GM23248 (cell line): ENCODE measurements around the gene GOLGA8S. TPM values are rescaled to one million over a fixed set of nuclear protein-coding genes. Genes with fewer than 3 reads are reported as not detected.
"Not testable (repeated sequence)": the region's sequence is repeated elsewhere in the genome, so short reads cannot be mapped to it uniquely, and the experiment has no call there.

Experiments
- DNase-seq: peaks from one replicate; pipeline ENCODE4 v3.0.0-alpha.2; 2015
- H2AFZ ChIP-seq: fragments of 200-600 bp; sonication (generic); 2 replicates; pipeline ENCODE4 v1.6.1; 2016; ENCODE audit warnings: antibody characterized with exemption
- H3F3A ChIP-seq: fragments of 200-600 bp; sonication (generic); 2 replicates; pipeline ENCODE4 v1.6.1; 2016; ENCODE audit warnings: mild to moderate bottlenecking, antibody characterized with exemption, mixed run types; ENCODE audit not compliant: insufficient read depth
- H3K27ac ChIP-seq: fragments of 200-600 bp; sonication (generic); 2 replicates; pipeline ENCODE4 v1.5.1; 2016; ENCODE audit warnings: mild to moderate bottlenecking
- H3K27me3 ChIP-seq: fragments of 200-600 bp; sonication (generic); replicated peaks from 2 replicates; pipeline ENCODE4 v1.6.1; 2016; ENCODE audit warnings: mild to moderate bottlenecking; ENCODE audit not compliant: insufficient read depth
- H3K36me3 ChIP-seq: fragments of 200-600 bp; sonication (generic); 2 replicates; pipeline ENCODE4 v1.6.1; 2016; ENCODE audit warnings: low read depth, mild to moderate bottlenecking
- H3K4me1 ChIP-seq: fragments of 200-600 bp; sonication (generic); 2 replicates; pipeline ENCODE4 v1.6.1; 2016; ENCODE audit warnings: mild to moderate bottlenecking; ENCODE audit not compliant: insufficient read depth
- H3K4me2 ChIP-seq: fragments of 200-600 bp; sonication (generic); one replicate; pipeline ENCODE4 v1.6.1; 2016; ENCODE audit warnings: mild to moderate bottlenecking; ENCODE audit not compliant: unreplicated experiment
- H3K4me3 ChIP-seq: fragments of 200-600 bp; sonication (generic); 2 replicates; pipeline ENCODE4 v1.5.1; 2016; ENCODE audit warnings: mild to moderate bottlenecking
- H3K79me2 ChIP-seq: fragments of 200-600 bp; sonication (generic); 2 replicates; pipeline ENCODE4 v1.6.1; 2016; ENCODE audit warnings: mild to moderate bottlenecking; ENCODE audit not compliant: insufficient read depth
- H3K9ac ChIP-seq: fragments of 200-600 bp; sonication (generic); 2 replicates; pipeline ENCODE4 v1.6.1; 2016; ENCODE audit warnings: mild to moderate bottlenecking
- H3K9me2 ChIP-seq: fragments of 200-600 bp; sonication (generic); 2 replicates; pipeline ENCODE4 v1.6.1; 2016; ENCODE audit warnings: mixed run types, mild to moderate bottlenecking, moderate library complexity; ENCODE audit not compliant: insufficient read depth
- H3K9me3 ChIP-seq: fragments of 200-600 bp; sonication (generic); one replicate; pipeline ENCODE4 v1.6.1; 2017; ENCODE audit warnings: low read depth
- H4K20me1 ChIP-seq: fragments of 200-600 bp; sonication (generic); 2 replicates; pipeline ENCODE4 v1.6.0; 2016; ENCODE audit not compliant: insufficient read depth
- EZH2 ChIP-seq: fragments of 200-600 bp; sonication (generic); IDR thresholded peaks from 2 replicates; pipeline ENCODE4 v1.6.1; 2018; ENCODE audit warnings: antibody characterized with exemption, mild to moderate bottlenecking; ENCODE audit not compliant: insufficient read depth, poor library complexity, severe bottlenecking
- EZH2phosphoT487 ChIP-seq: fragments of 200-600 bp; sonication (generic); IDR thresholded peaks from 2 replicates; pipeline ENCODE4 v1.6.1; 2018; ENCODE audit warnings: antibody characterized with exemption, moderate library complexity, mild to moderate bottlenecking, low read depth; ENCODE audit not compliant: insufficient read depth
- WGBS, 2 experiments: methylation state at CpG; one replicate each; pipeline ENCODE4 v1.1.6; 2015 to 2017; ENCODE audit warnings: low lambda C conversion rate in 2 of 2, low coverage in 1 of 2; ENCODE audit errors: missing lambda C conversion rate in 2 of 2; 5-methylcytosine and 5-hydroxymethylcytosine counted together
- in situ Hi-C: fragments of 300-500 bp; cut with MboI; formaldehyde crosslinking; loops from 2 replicates; pipeline ENCODE4 v1.15.0; 2020
- polyA plus RNA-seq: library from polyadenylated mRNA; unstranded; fragments of >200 nt; fragmentation: Nextera tagmentation; extraction: Ambion mirVana; gene quantifications from 2 replicates; pipeline ENCODE4 v1.2.1, GENCODE V29; 2016
- total RNA-seq: library from RNA; depleted of rRNA; stranded (reverse); fragments of >200 nt; shearing (Covaris generic); gene quantifications from 2 replicates; pipeline ENCODE4 v1.2.3, GENCODE V29; 2014

Gene GOLGA8S
- total and polyA plus RNA-seq, 2 experiments from 2014 or later, result 0.11 TPM; not detected in 1

DNA sequence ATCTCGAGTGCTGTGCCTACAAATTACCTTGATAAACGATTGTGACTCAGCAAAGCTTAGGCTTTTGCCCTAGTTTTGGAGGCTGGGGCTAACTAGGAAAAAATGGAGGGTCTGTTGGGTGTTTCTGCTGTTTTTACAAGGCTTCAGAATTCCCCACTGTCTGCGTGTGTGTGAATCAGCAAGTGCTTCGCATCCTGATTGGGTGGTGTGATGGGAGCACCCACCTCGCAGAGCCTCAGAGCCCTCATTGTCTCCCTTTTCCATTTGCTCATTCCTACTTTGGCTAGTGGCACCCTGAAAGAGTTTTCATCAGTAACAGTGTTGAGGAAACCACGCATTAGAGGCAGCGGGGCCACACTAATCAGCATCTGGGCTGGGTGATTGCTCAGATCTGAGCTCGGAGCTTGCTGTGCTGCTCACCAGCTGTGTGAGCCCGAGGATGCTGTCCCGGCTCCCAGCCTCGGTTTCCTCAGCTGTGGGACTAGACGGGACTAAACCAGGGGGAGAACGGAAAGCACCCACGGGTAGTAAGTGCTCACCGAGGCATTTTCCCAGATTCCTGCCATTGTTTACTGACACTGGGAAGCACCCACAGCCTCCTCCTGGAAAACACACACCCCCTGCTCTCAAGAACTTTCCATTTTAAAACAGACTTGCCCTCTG lies 40.6 kb downstream of the GOLGA8S start:
- Histone ChIP-seq H4K20me1 (no peaks in the 10 kb centered on the region), H3K4me3 (no peak overlapping the region), H2AFZ (no peak overlapping the region), H3K9me2 (no peaks in the 10 kb centered on the region), H3K9me3 (no peaks in the 10 kb centered on the region), H3K36me3 (no peaks in the 10 kb centered on the region), H3K4me1 (no peaks in the 10 kb centered on the region), H3F3A (no peaks in the 10 kb centered on the region), H3K27ac (no peak overlapping the region), H3K79me2 (no peaks in the 10 kb centered on the region), H3K9ac (no peak overlapping the region), H3K27me3 (no peaks in the 10 kb centered on the region), H3K4me2 (no peak overlapping the region)
- in situ Hi-C loops, result no loop called here
- peak; percentile 3 for DNase-seq
- TF ChIP-seq EZH2, result no peak
- TF ChIP-seq EZH2phosphoT487, result no peak
- WGBS, 2 experiments, result 27% methylated on average over 15 of the region's 15 CpGs

DNA sequence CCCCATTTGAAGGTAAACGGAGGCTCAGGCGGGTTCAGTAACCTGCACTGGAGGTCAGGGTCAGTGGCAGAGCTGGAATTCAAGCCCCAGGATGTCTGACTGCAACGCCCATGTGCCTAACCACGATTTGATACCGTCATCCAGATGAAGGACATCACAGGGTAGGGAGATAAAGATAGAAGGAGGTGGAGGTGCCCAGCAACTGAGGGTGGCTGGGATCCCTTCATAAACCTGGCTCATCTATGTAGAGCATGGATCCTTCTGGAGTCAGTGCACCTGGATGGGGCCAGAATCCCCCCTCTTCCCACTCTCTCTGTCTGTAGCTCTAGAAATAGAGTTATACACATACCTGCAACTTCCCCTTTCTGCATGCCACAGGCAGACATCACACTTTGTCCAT lies 41.3 kb downstream of the GOLGA8S start:
- Histone ChIP-seq H3K9ac (no peak overlapping the region), H4K20me1 (no peaks in the 10 kb centered on the region), H3K4me1 (no peaks in the 10 kb centered on the region), H3K4me2 (no peak overlapping the region), H3K9me2 (no peaks in the 10 kb centered on the region), H3K27me3 (no peaks in the 10 kb centered on the region), H3K4me3 (no peak overlapping the region), H3K9me3 (no peaks in the 10 kb centered on the region), H3K27ac (no peak overlapping the region), H3K36me3 (no peaks in the 10 kb centered on the region), H3K79me2 (no peaks in the 10 kb centered on the region), H2AFZ (no peak overlapping the region), H3F3A (no peaks in the 10 kb centered on the region)
- TF ChIP-seq EZH2phosphoT487 (no peak), EZH2 (no peak)
- no peak for DNase-seq
- in situ Hi-C loops, result no loop called here
- 50 to 67% methylated on average over 5 of the region's 5 CpGs for WGBS, 2 experiments

DNA sequence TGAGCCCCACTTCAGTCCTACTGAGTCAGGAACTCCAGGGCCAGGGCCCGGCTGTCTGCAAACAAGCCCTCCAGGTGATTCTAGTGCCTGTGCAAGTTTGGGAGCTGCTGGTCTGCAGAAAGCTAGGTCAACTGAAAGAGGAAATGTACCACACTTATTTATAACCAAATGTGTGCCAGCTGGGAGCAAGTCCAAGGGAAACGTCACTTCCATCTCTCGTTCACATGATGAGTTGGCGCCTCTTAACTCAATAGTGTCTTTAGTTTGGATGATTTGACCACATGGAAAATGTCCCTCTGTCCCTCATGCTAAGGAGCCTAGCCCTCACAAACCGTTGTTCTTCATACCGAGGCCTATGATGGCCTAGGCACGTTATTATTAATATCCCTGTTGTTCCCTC lies 43.2 kb downstream of the GOLGA8S start:
- no peaks in the 10 kb centered on the region for H3F3A ChIP-seq
- 40 to 41% methylated on average over 7 of the region's 7 CpGs for WGBS, 2 experiments
- no peaks in the 10 kb centered on the region for H3K4me1 ChIP-seq
- H3K9me3 ChIP-seq, result no peaks in the 10 kb centered on the region
- no peaks in the 10 kb centered on the region for H3K27me3 ChIP-seq
- no peak overlapping the region for H3K9ac ChIP-seq
- H2AFZ ChIP-seq, result no peak overlapping the region
- H3K4me2 ChIP-seq, result no peak overlapping the region
- H3K4me3 ChIP-seq, result no peak overlapping the region
- no peaks in the 10 kb centered on the region for H3K36me3 ChIP-seq
- H3K27ac ChIP-seq, result no peak overlapping the region
- H4K20me1 ChIP-seq, result no peaks in the 10 kb centered on the region
- TF ChIP-seq EZH2 (no peak), EZH2phosphoT487 (no peak)
- no peak for DNase-seq
- in situ Hi-C loops, result no loop called here
- H3K9me2 ChIP-seq, result no peaks in the 10 kb centered on the region
- no peaks in the 10 kb centered on the region for H3K79me2 ChIP-seq

DNA sequence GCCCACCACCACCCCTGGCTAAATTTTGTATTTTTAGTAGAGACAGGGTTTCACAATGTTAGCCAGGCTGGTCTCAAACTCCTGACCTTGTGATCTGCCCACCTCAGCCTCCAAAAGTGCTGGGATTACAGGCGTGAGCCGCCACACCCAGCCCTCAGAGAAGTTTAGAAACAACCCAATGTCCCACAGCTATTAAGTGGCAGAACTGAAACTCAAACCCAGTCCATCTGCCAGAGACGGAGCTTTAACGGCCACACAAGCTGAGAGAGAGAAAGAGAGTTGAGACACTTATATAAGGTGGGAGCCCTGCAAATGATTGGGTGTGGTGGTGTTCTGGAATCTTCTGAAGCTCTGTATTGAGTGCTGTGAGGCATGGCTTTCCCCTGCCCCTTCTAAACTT lies 43.8 kb downstream of the GOLGA8S start:
- 62 to 65% methylated on average over 4 of the region's 4 CpGs for WGBS, 2 experiments
- not testable (repeated sequence) for H3K27me3 ChIP-seq

DNA sequence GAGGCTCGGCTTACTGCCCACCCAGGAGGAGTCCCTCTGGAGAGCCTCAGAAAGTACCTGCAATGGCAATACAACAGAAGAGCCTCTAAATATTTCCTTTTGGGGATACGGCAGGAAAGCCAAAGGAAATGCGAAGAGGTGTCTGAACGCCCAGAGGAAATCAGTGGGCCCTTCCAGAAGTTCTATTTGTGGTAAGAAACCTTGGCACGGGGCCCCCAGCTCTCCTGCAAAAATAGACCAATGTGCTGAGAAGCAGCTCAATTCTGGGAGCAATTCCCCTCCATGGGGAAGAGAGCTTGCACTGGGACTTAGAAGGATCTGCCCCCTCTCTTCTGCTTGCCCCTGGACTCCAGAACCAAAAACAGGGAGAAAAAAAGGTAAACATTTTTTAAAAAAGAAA lies 44.7 kb downstream of the GOLGA8S start:
- H4K20me1 ChIP-seq, H2AFZ ChIP-seq, H3K79me2 ChIP-seq, H3K36me3 ChIP-seq, DNase-seq, in situ Hi-C loops, H3K4me2 ChIP-seq, H3K4me1 ChIP-seq, H3F3A ChIP-seq, H3K9ac ChIP-seq, H3K27me3 ChIP-seq, H3K4me3 ChIP-seq, H3K27ac ChIP-seq, H3K9me3 ChIP-seq, H3K9me2 ChIP-seq: not testable (repeated sequence)
- WGBS, 2 experiments, result 37 to 40% methylated on average over 5 of the region's 5 CpGs

More for the DNA sequence above, 43.8 kb downstream of the GOLGA8S start:
- H3K79me2 ChIP-seq, DNase-seq, H3K9me3 ChIP-seq, H4K20me1 ChIP-seq, H3K27ac ChIP-seq, H3K4me1 ChIP-seq, H3K4me3 ChIP-seq, H3K36me3 ChIP-seq, H3K4me2 ChIP-seq, H2AFZ ChIP-seq, in situ Hi-C loops, H3K9me2 ChIP-seq, H3K9ac ChIP-seq, H3F3A ChIP-seq: not testable (repeated sequence)
